Smooth muscle cell (in vitro differentiated cells): ENCODE results near the gene HS3ST4. TPM values are rescaled to one million over a fixed set of nuclear protein-coding genes. Genes with fewer than 3 reads are reported as not detected.

Source experiments
- DNase-seq: peaks from one replicate; lab custom pipeline; 2025; ENCODE audit not compliant: unreplicated experiment; lab: John Stamatoyannopoulos, UW
- H2AFZ ChIP-seq: fragments of 200-600 bp; sonication (generic); 2 replicates; pipeline ENCODE4 v1.6.0; 2016; ENCODE audit warnings: antibody characterized with exemption, low read depth, mild to moderate bottlenecking
- H3F3A ChIP-seq: fragments of 200-600 bp; sonication (generic); 2 replicates; pipeline ENCODE4 v1.6.0; 2017; ENCODE audit warnings: antibody characterized with exemption, low read depth
- H3K27ac ChIP-seq: fragments of 200-600 bp; sonication (generic); 2 replicates; pipeline ENCODE4 v1.5.1; 2016; ENCODE audit warnings: low read depth, mild to moderate bottlenecking
- H3K27me3 ChIP-seq: fragments of 200-600 bp; sonication (generic); 2 replicates; pipeline ENCODE4 v1.6.1; 2016; ENCODE audit warnings: low read depth, mild to moderate bottlenecking
- H3K36me3 ChIP-seq: fragments of 200-600 bp; sonication (generic); 2 replicates; pipeline ENCODE4 v1.5.1; 2016; ENCODE audit warnings: low read depth
- H3K4me1 ChIP-seq: fragments of 200-600 bp; sonication (generic); 2 replicates; pipeline ENCODE4 v1.5.1; 2016; ENCODE audit warnings: low read depth
- H3K4me2 ChIP-seq: fragments of 200-600 bp; sonication (generic); 2 replicates; pipeline ENCODE4 v1.6.0; 2016; ENCODE audit warnings: mild to moderate bottlenecking
- H3K4me3 ChIP-seq: fragments of 200-600 bp; sonication (generic); 2 replicates; pipeline ENCODE4 v1.5.1; 2016; ENCODE audit warnings: mild to moderate bottlenecking
- H3K79me2 ChIP-seq: fragments of 200-600 bp; sonication (generic); 2 replicates; pipeline ENCODE4 v1.6.0; 2016; ENCODE audit warnings: low read depth, mild to moderate bottlenecking
- H3K9ac ChIP-seq: fragments of 200-600 bp; sonication (generic); 2 replicates; pipeline ENCODE4 v1.6.0; 2016; ENCODE audit warnings: low read depth
- H3K9me3 ChIP-seq: fragments of 200-600 bp; sonication (generic); replicated peaks from 2 replicates; pipeline ENCODE4 v1.5.1; 2016; ENCODE audit warnings: low read depth
- H4K20me1 ChIP-seq: fragments of 200-600 bp; sonication (generic); 2 replicates; pipeline ENCODE4 v1.6.0; 2016; ENCODE audit warnings: low read depth
- WGBS: methylation state at CpG from one replicate; pipeline ENCODE4 v1.1.7; 2016; ENCODE audit warnings: low lambda C conversion rate; 5-methylcytosine and 5-hydroxymethylcytosine counted together
- polyA plus RNA-seq: library from polyadenylated mRNA; unstranded; fragments of >200 nt; fragmentation: Nextera tagmentation; extraction: Ambion mirVana; gene quantifications from 2 replicates; pipeline ENCODE4 v1.2.1, GENCODE V29; 2016
- total RNA-seq: library from RNA; depleted of rRNA; stranded (reverse); fragments of >200 nt; gene quantifications from 2 replicates; pipeline ENCODE4 v1.2.3, GENCODE V29; 2014
- TF ChIP-seq, protein P1 (sequence below): fragments of 200-600 bp; sonication (generic); IDR thresholded peaks from 2 replicates; pipeline ENCODE4 v1.5.1; 2017; ENCODE audit warnings: borderline replicate concordance, mild to moderate bottlenecking, antibody characterized with exemption; ENCODE audit not compliant: insufficient read depth, poor library complexity, severe bottlenecking

HS3ST4 gene
- total and polyA plus RNA-seq, 2 experiments from 2014 or later: 0.29 to 2.2 TPM

DNA sequence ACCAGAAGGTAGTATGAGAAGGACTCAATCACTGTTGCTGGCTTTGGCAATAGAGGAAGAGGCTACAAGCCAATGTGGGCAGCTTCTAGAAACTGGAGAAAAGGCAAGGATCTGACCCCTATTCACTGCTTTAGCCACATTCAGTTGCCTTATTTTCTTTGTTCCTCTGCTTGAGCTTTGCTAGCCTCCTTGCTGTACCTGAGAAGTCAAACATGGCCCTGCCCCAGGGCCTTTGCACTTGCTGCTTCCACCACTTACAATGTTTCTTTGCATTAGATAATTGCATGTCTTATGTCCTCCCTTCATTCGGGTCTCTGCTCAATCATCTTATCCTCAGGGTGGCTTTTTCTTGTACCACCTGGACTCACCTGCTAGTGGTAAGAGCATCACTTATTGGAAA is 15.8 kb downstream of the HS3ST4 start:
- no peak overlapping the region for H3K9ac ChIP-seq
- TF ChIP-seq, protein P1, sequence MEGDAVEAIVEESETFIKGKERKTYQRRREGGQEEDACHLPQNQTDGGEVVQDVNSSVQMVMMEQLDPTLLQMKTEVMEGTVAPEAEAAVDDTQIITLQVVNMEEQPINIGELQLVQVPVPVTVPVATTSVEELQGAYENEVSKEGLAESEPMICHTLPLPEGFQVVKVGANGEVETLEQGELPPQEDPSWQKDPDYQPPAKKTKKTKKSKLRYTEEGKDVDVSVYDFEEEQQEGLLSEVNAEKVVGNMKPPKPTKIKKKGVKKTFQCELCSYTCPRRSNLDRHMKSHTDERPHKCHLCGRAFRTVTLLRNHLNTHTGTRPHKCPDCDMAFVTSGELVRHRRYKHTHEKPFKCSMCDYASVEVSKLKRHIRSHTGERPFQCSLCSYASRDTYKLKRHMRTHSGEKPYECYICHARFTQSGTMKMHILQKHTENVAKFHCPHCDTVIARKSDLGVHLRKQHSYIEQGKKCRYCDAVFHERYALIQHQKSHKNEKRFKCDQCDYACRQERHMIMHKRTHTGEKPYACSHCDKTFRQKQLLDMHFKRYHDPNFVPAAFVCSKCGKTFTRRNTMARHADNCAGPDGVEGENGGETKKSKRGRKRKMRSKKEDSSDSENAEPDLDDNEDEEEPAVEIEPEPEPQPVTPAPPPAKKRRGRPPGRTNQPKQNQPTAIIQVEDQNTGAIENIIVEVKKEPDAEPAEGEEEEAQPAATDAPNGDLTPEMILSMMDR: no peak
- DNase-seq: no peak

DNA sequence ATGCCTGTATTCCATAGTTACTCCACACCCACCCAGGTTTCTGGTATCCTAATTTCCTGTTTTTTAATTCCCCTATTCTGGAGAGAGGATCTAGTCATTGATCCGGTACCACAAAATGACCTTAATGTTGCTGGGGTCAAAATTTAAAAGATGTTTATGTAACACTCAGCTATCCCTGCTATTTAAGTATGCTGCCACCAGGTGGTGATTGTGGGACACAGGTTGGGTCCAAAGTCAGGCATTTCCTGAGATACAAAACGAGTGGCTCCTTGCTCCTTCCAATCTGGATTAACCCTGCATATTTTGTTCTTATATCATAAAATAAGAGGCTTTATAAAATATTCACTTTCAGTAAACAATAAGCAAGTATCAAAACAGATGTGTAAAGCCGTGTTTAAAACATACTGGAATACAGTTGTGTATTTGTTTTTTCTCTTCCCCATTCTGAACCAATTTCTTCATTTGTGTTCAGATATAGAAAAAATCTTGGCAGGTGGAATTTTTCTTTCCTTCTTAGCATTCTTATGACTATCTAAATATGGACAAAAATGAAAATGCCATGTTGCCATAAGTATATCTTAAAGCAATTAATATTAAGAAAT is 16.3 kb downstream of the HS3ST4 start:
- H3K27ac ChIP-seq: no peak overlapping the region
- no peaks in the 10 kb centered on the region for H3K36me3 ChIP-seq
- WGBS: 61% methylated on average over 3 of the region's 3 CpGs
- DNase-seq: no peak
- H3K27me3 ChIP-seq: peaks cover 9% of the 10 kb centered on the region
- no peak overlapping the region for H3K4me2 ChIP-seq
- no peak overlapping the region for H3K4me3 ChIP-seq
- no peak overlapping the region for H2AFZ ChIP-seq
- TF ChIP-seq, protein P1: peak; percentile 44
- peaks cover under 1% of the 10 kb centered on the region for H3F3A ChIP-seq
- no peak overlapping the region for H3K9ac ChIP-seq
- no peaks in the 10 kb centered on the region for H3K79me2 ChIP-seq
- H4K20me1 ChIP-seq: no peaks in the 10 kb centered on the region
- H3K9me3 ChIP-seq: no peaks in the 10 kb centered on the region
- peaks cover 5% of the 10 kb centered on the region for H3K4me1 ChIP-seq

More for the DNA sequence above, 15.8 kb downstream of the HS3ST4 start:
- Histone ChIP-seq H3K79me2 (no peaks in the 10 kb centered on the region), H3F3A (no peaks in the 10 kb centered on the region), H3K4me2 (no peak overlapping the region), H3K36me3 (no peaks in the 10 kb centered on the region), H3K4me1 (peaks cover 5% of the 10 kb centered on the region), H3K9me3 (no peaks in the 10 kb centered on the region), H3K27me3 (peaks cover 9% of the 10 kb centered on the region), H2AFZ (no peak overlapping the region), H3K4me3 (no peak overlapping the region), H3K27ac (no peak overlapping the region), H4K20me1 (no peaks in the 10 kb centered on the region)
- WGBS: 78% methylated on average over 1 of the region's 1 CpG

DNA sequence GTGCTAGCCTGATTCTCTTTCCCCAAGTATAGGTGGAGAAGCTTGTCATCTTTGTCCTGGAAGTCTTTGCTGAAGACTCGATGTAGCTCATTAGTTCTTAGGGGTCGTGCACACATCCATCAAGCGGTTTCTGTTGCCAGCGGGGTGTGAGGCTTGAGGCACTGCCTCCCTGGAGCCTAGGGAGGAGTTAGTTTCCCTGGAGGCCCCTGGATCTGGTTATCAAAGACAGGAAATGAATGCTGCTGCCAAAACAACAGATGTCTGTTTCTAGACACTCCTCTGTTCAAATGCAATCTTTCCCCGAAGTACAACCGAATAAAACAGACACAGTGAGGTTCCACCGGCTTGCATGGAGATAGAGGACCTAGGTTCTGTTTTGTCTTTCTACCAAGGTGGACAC is 17.5 kb downstream of the HS3ST4 start:
- H3K4me1 ChIP-seq: peaks cover 5% of the 10 kb centered on the region
- no peak overlapping the region for H3K9ac ChIP-seq
- peaks cover under 1% of the 10 kb centered on the region for H3K27me3 ChIP-seq
- TF ChIP-seq, protein P1: no peak
- H4K20me1 ChIP-seq: no peaks in the 10 kb centered on the region
- no peak overlapping the region for H3K27ac ChIP-seq
- peaks cover 5% of the 10 kb centered on the region for H3F3A ChIP-seq
- 13% methylated on average over 7 of the region's 7 CpGs for WGBS
- no peaks in the 10 kb centered on the region for H3K9me3 ChIP-seq
- H3K36me3 ChIP-seq: no peaks in the 10 kb centered on the region
- no peak for DNase-seq
- no peaks in the 10 kb centered on the region for H3K79me2 ChIP-seq
- peak overlapping the region; percentile 38 for H2AFZ ChIP-seq
- peak overlapping the region; percentile 66 for H3K4me2 ChIP-seq
- H3K4me3 ChIP-seq: no peak overlapping the region
